ENCODE data around the gene IVL. TPM values are rescaled to one million over a fixed set of nuclear protein-coding genes. Genes with fewer than 3 reads are reported as not detected.

IVL gene
- total and polyA plus RNA-seq, 4 experiments from 2014 or later: not detected

Other genes starting within 250 kb of the IVL start
- gene LCE2D, start 245.2 kb upstream of the IVL start, total RNA-seq: not detected
- gene LCE2D, start 245.2 kb upstream of the IVL start, polyA plus RNA-seq: not detected
- gene LCE2C, start 233.3 kb upstream of the IVL start, total RNA-seq: not detected
- gene LCE2C, start 233.3 kb upstream of the IVL start, polyA plus RNA-seq: not detected
- not detected for gene LCE2B, start 222.4 kb upstream of the IVL start, total RNA-seq
- gene LCE2B, start 222.4 kb upstream of the IVL start, polyA plus RNA-seq: not detected
- not detected for gene LCE2A, start 210.2 kb upstream of the IVL start, total RNA-seq
- not detected for gene LCE2A, start 210.2 kb upstream of the IVL start, polyA plus RNA-seq
- gene LCE4A, start 200.4 kb upstream of the IVL start, total RNA-seq: not detected
- not detected for gene LCE4A, start 200.4 kb upstream of the IVL start, polyA plus RNA-seq
- gene KPRP, start 150.5 kb upstream of the IVL start, total RNA-seq: not detected
- gene KPRP, start 150.5 kb upstream of the IVL start, polyA plus RNA-seq: not detected
- not detected for gene LCE1F, start 133.4 kb upstream of the IVL start, total RNA-seq
- gene LCE1F, start 133.4 kb upstream of the IVL start, polyA plus RNA-seq: not detected
- gene LCE1E, start 122.3 kb upstream of the IVL start, total RNA-seq: not detected
- not detected for gene LCE1E, start 122.3 kb upstream of the IVL start, polyA plus RNA-seq
- gene LCE1D, start 111.8 kb upstream of the IVL start, total RNA-seq: not detected
- not detected for gene LCE1D, start 111.8 kb upstream of the IVL start, polyA plus RNA-seq
- not detected for gene LCE1C, start 101.9 kb upstream of the IVL start, total RNA-seq
- not detected for gene LCE1C, start 101.9 kb upstream of the IVL start, polyA plus RNA-seq
- not detected for gene LCE1B, start 96.6 kb upstream of the IVL start, total RNA-seq
- not detected for gene LCE1B, start 96.6 kb upstream of the IVL start, polyA plus RNA-seq
- not detected for gene LCE1A, start 81.1 kb upstream of the IVL start, total RNA-seq
- not detected for gene LCE1A, start 81.1 kb upstream of the IVL start, polyA plus RNA-seq
- not detected for gene LCE6A, start 65.7 kb upstream of the IVL start, total RNA-seq
- gene LCE6A, start 65.7 kb upstream of the IVL start, polyA plus RNA-seq: not detected
- not detected for gene LCE7A, start 48.5 kb upstream of the IVL start, total RNA-seq
- gene LCE7A, start 48.5 kb upstream of the IVL start, polyA plus RNA-seq: not detected
- not detected for gene SMCP, start 30.2 kb upstream of the IVL start, total RNA-seq
- gene SMCP, start 30.2 kb upstream of the IVL start, polyA plus RNA-seq: not detected
- gene SPRR5, start 38.7 kb downstream of the IVL start, total RNA-seq: not detected
- not detected for gene SPRR5, start 38.7 kb downstream of the IVL start, polyA plus RNA-seq
- gene SPRR4, start 62.1 kb downstream of the IVL start, total RNA-seq: not detected
- not detected for gene SPRR4, start 62.1 kb downstream of the IVL start, polyA plus RNA-seq
- not detected for gene SPRR1A, start 75.5 kb downstream of the IVL start, total RNA-seq
- gene SPRR1A, start 75.5 kb downstream of the IVL start, polyA plus RNA-seq: not detected
- gene SPRR3, start 93.2 kb downstream of the IVL start, total RNA-seq: not detected
- not detected for gene SPRR3, start 93.2 kb downstream of the IVL start, polyA plus RNA-seq
- gene SPRR1B, start 122.7 kb downstream of the IVL start, total RNA-seq: not detected
- not detected for gene SPRR1B, start 122.7 kb downstream of the IVL start, polyA plus RNA-seq
- not detected for gene SPRR2D, start 132.6 kb downstream of the IVL start, total RNA-seq
- not detected for gene SPRR2D, start 132.6 kb downstream of the IVL start, polyA plus RNA-seq
- not detected for gene SPRR2A, start 149.0 kb downstream of the IVL start, total RNA-seq
- gene SPRR2A, start 149.0 kb downstream of the IVL start, polyA plus RNA-seq: not detected
- gene SPRR2B, start 163.1 kb downstream of the IVL start, total RNA-seq: not detected
- gene SPRR2B, start 163.1 kb downstream of the IVL start, polyA plus RNA-seq: not detected
- gene SPRR2E, start 186.0 kb downstream of the IVL start, total RNA-seq: not detected
- not detected for gene SPRR2E, start 186.0 kb downstream of the IVL start, polyA plus RNA-seq
- not detected for gene SPRR2F, start 205.0 kb downstream of the IVL start, total RNA-seq
- gene SPRR2F, start 205.0 kb downstream of the IVL start, polyA plus RNA-seq: not detected
- gene SPRR2G, start 242.3 kb downstream of the IVL start, total RNA-seq: not detected
- gene SPRR2G, start 242.3 kb downstream of the IVL start, polyA plus RNA-seq: not detected